ENCODE data around the gene NLGN4Y. TPM values are rescaled to one million over a fixed set of nuclear protein-coding genes. Genes with fewer than 3 reads are reported as not detected.

Gene NLGN4Y
- total and polyA plus RNA-seq, 2 of the 4 experiments (the other 2 are of a cell fraction) = not detected

GRCh38 chrY:14793104-14793503 lies 268.8 kb downstream of the NLGN4Y start:
- no CpG with 5 or more reads among the region's 4 CpGs for WGBS, 2 experiments (ENCODE audit: extremely low coverage in 2 of 2, insufficient read length in 1 of 2)
- dilution Hi-C loops (cut with HindIII; ENCODE audit: low sequenced_read_pairs, unreplicated experiment) (no loop called here), in situ Hi-C loops (cut with MboI; ENCODE audit: low sequenced_read_pairs) (no loop called here), intact Hi-C loops (cut with micrococcal nuclease) (no loop called here)
- no peak overlapping the region for H3K56ac ChIP-seq (ENCODE audit: extremely low read depth, insufficient read depth, low read length)
- no peak overlapping the region for H2BK120ac ChIP-seq (ENCODE audit: low read depth, low read length)
- no peaks in the 10 kb centered on the region for H3K27me3 ChIP-seq (ENCODE audit: control insufficient read depth, insufficient read depth, low read length)
- BruUV-seq (replicated peaks) = no TSS peak
- H2BK5ac ChIP-seq (ENCODE audit: low read depth, low read length, poor library complexity, severe bottlenecking) = no peak overlapping the region
- H2AK5ac ChIP-seq (ENCODE audit: low read depth, low read length) = no peak overlapping the region
- TF ChIP-seq CEBPB (IDR thresholded peaks at IDR 0.05; ENCODE audit: low read depth, low read length) = no peak
- TF ChIP-seq SMC3 (IDR thresholded peaks at IDR 0.05; ENCODE audit: low read depth, low read length) = no peak
- no peak for TF ChIP-seq MXI1 (IDR thresholded peaks at IDR 0.05; ENCODE audit: borderline replicate concordance, low read depth, low read length)
- TF ChIP-seq NFE2L2 (IDR thresholded peaks at IDR 0.05; ENCODE audit: low read depth, low read length) = no peak
- no peak for TF ChIP-seq MAFK (IDR thresholded peaks at IDR 0.05; ENCODE audit: low read depth, low read length)
- TF ChIP-seq POLR2A (IDR thresholded peaks at IDR 0.05; ENCODE audit: low read depth, low read length) = no peak
- TF ChIP-seq RCOR1 (IDR thresholded peaks at IDR 0.05; ENCODE audit: insufficient replicate concordance, low read length) = no peak
- TF ChIP-seq RFX5 (IDR thresholded peaks at IDR 0.05; ENCODE audit: low read depth, low read length) = no peak
- no peak for TF ChIP-seq RAD21 (IDR thresholded peaks at IDR 0.05; ENCODE audit: low read length)
- TF ChIP-seq CHD1 (IDR thresholded peaks at IDR 0.05; ENCODE audit: low read depth, low read length) = no peak
- TF ChIP-seq, protein P1, sequence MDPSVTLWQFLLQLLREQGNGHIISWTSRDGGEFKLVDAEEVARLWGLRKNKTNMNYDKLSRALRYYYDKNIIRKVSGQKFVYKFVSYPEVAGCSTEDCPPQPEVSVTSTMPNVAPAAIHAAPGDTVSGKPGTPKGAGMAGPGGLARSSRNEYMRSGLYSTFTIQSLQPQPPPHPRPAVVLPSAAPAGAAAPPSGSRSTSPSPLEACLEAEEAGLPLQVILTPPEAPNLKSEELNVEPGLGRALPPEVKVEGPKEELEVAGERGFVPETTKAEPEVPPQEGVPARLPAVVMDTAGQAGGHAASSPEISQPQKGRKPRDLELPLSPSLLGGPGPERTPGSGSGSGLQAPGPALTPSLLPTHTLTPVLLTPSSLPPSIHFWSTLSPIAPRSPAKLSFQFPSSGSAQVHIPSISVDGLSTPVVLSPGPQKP (IDR thresholded peaks at IDR 0.05; ENCODE audit: borderline replicate concordance, low read depth, low read length) = no peak
- TF ChIP-seq CTCF (conservative IDR thresholded peaks at IDR 0.05; ENCODE audit: low read depth, low read length) = no peak
- no peak overlapping the region for H2BK15ac ChIP-seq (ENCODE audit: low read depth, low read length)
- H3K18ac ChIP-seq (ENCODE audit: low read depth, low read length) = no peak overlapping the region
- no peak overlapping the region for H2BK20ac ChIP-seq (ENCODE audit: low read depth, low read length)
- no peak overlapping the region for H3K14ac ChIP-seq (replicated peaks; ENCODE audit: low read depth, low read length)
- H4K8ac ChIP-seq (ENCODE audit: low read depth in 2 of 2, low read length in 2 of 2) = no peak overlapping the region
- ChIA-PET CTCF (no interaction called here), POLR2A (ENCODE audit: unreplicated experiment) (no interaction called here)
- no peak for DNase-seq
- no peak overlapping the region for H3K4me2 ChIP-seq (ENCODE audit: low read depth, low read length)
- H3K23ac ChIP-seq (ENCODE audit: low read depth, low read length) = no peak overlapping the region
- no peak overlapping the region for H3K9ac ChIP-seq (ENCODE audit: low read depth, low read length)
- no peak overlapping the region for H4K5ac ChIP-seq (ENCODE audit: low read depth, low read length)
- no peaks in the 10 kb centered on the region for H3K36me3 ChIP-seq (ENCODE audit: control insufficient read depth, insufficient read depth, low read length)
- H3K4me3 ChIP-seq (ENCODE audit: insufficient read depth, low read depth, low read length) = no peak overlapping the region
- H3K4ac ChIP-seq (ENCODE audit: low read depth, low read length) = no peak overlapping the region
- no peak overlapping the region for H3K27ac ChIP-seq (ENCODE audit: insufficient read depth, low read length)
- ATAC-seq (ENCODE audit: low read depth) = no peak
- no peaks in the 10 kb centered on the region for H3K9me3 ChIP-seq (ENCODE audit: control insufficient read depth, insufficient read depth, low read length)
- H3K9me1 ChIP-seq (ENCODE audit: insufficient read depth, low read length) = no peaks in the 10 kb centered on the region
- H2AFZ ChIP-seq (replicated peaks; ENCODE audit: low read length, poor library complexity) = no peak overlapping the region
- no peak overlapping the region for H2AK9ac ChIP-seq (replicated peaks; ENCODE audit: low read depth, low read length, poor library complexity)
- no peaks in the 10 kb centered on the region for H3K4me1 ChIP-seq (ENCODE audit: control insufficient read depth, insufficient read depth, low read length)
- no peaks in the 10 kb centered on the region for H4K20me1 ChIP-seq (ENCODE audit: insufficient read depth, low read length)
- no peaks in the 10 kb centered on the region for H3K79me1 ChIP-seq (ENCODE audit: low read depth in 1 of 2, low read length in 2 of 2)
- H4K91ac ChIP-seq (ENCODE audit: insufficient read depth, low read depth, low read length) = no peak overlapping the region

All from IMR-90 (cell line).